ENCODE data around the gene STPG4.

DNA sequence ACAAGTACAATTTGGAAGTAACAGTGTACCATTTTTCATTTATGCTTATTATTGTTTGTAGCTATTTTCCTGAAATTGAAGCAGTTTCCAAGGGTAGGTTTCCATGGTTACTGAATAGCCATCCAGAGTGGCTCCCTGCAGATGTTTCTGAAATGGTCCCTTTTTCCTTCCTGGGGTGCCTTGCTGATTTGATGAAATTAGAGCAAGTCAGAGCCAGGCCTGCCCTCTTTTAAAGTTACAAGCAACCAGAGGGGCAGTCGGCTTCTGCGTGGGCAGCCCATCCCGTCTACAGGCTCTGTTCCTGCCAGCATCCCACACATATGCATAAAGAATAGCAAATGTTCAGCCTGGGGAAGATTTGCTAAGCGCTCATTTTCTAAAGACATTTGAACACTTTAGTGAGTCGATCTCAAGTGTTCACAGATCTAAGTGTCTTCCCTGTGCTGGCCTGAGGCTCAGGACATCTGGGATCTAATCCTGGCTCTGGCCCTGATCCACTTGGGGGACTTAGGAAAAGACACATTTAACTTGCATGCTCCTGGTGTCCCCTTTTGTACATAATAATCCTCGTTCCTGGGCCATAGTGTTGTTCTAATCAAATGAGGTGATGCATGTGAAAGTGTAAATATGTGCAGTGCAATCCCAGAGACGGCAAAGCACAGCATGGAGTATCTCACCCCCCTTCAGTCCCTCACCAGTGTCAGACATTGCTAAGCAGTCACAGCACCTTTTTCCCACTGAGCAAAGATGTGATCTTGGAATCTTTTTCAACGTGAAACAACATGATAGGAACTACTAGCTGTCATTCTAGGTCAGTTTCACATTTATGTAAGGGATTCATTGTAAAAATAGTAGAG lies 92.2 kb downstream of the STPG4 start:
- no peak for TF ChIP-seq POLR2A (IDR thresholded peaks at IDR 0.05; ENCODE audit: low read depth, low read length)
- no peak for TF ChIP-seq SPI1 (IDR thresholded peaks at IDR 0.05; ENCODE audit: low read depth, low read length)
- TF ChIP-seq PAX5 (IDR thresholded peaks at IDR 0.05; ENCODE audit: insufficient read depth, low read length, severe bottlenecking) = no peak
- no peak for TF ChIP-seq POLR2AphosphoS5 (IDR thresholded peaks at IDR 0.05; ENCODE audit: low read depth, low read length)
- TF ChIP-seq POU2F2 (IDR thresholded peaks at IDR 0.05; ENCODE audit: low read depth, low read length) = no peak

Measured in GM12891 (cell line).